Right ventricle myocardium superior (tissue), 1 donor: Measurements from ENCODE around the gene MINDY1. TPM values are rescaled to one million over a fixed set of nuclear protein-coding genes. Genes with fewer than 3 reads are reported as not detected.

ENCODE experiments used
- ATAC-seq: fragments of 200-7000 bp; cut with Tn5 transposase; one replicate; pipeline ENCODE4 v1.9.1; 2020; ENCODE audit warnings: mild to moderate bottlenecking; ENCODE audit not compliant: poor library complexity
- DNase-seq: peaks from one replicate; pipeline ENCODE4 v3.0.0-alpha.2; 2020
- intact Hi-C: fragments of 100-400 bp; cut with DNase I; formaldehyde crosslinking; loops from one replicate; pipeline ENCODE4 v1.11.2; 2022
- total RNA-seq: library from RNA; stranded (reverse); fragmentation: NEBNext Ultra II Directional; extraction: Animal tissue kit (Norgen Biotek cat#: 25700); gene quantifications from one replicate; pipeline ENCODE4 v1.2.1, GENCODE V29; 2021
- donor health status: DM: no; HTN: yes; CAD: no; lungs with severe emphysema.

MINDY1 gene
- total RNA-seq, 1 donor from 2014 or later = 41.6 TPM

DNA sequence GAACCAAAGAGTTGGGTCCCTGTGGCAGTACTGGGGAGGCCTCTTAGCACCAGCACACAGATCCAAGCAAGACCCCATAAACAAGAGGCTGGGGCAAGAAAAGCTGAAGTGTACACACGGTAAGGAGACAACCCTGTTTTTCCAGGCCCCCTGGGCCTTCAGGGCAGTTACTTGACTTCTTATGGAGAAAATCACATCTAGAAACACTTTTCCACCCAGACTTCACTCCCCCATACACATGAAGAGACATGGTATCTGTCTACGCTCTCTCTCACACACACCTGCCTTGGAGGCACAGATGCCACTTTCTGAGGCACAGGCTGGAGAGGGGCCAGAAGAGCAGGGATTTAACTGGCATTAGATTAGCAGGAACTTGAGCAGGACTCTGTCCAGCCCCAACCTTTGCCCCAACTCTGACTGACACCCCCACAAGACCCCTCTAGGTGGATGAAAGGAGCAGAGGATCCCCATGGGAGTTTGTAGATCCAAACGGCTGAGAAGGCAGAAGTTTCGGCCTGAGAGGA lies 34.2 kb downstream of the MINDY1 start:
- intact Hi-C loops = no loop called here
- DNase-seq (no peak), ATAC-seq (no peak)

DNA sequence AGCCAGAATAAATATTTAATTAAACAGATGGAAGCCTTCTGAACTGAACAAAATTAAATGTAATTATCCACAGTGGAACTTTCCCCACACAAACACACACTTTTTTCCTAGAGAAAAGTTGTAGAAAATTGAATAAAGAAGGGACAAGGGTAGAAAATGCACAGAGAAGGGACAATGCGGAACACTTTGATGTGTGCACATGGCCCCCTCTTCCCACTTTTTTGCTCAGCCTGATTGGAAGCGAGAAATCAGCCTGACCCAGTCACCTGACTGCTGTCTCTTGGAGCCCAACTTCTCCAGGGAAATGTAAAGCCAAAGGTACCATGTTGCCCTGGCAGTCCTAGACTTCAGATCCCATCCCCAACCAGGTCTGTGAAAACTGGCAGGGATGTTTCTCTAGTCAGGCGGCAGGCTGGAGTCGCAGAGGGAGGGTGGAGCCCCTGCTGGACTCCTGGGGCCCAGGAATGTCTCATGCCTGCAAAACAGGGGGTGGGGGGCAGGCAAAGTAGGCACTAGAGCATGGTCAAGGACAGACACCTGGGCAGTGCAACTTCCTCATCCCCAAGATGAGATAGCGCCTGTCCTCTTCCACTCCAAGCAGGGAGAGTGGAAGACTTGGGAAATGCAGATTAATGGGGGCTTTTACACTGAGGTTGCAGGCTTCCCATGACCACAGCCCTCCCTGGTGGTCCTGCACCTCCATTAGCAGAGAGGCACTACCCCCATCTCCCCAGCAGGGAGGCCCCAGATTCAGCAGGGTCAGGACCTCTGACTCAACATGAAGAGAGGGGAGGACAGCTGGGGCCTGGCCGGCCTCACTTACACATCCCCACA lies 34.9 kb downstream of the MINDY1 start:
- ATAC-seq (peak; percentile 2), DNase-seq (no peak)
- intact Hi-C loops = no loop called here

DNA sequence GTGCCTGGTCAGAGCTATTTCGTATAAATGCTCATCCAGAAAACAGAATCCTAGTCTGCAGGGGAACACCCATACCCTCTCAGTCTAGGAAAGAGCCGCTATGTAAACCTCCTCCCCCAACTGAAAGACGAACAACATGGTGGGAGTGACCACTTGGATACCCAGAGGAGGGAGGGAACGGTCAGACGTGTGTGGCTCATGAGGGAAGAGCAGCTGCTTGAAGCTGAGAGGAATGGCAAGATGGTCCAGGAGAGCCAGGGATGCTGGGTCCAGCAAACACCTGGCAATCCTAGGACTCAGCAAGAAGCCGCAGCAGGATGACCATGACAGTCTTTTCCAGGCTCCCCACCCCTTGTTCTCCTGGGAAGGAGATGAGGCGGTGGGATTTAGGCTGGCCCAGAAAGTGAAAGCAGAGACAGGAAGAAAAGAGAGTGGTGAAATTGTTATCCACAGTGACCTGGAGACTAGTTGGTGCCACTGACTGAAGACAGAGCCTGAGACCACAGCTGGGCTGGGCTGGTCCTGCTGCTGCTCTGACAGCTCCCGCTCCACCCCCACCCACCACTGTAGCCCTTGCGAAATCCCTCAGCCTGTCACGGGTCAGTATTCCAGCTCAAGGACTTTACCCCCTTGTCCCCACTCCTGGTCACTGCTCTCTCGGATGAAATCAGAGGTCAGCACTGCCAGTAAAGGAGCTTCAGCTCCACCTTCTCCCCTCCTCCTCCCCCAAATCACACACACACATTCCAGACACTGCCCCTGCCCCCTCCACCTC lies 35.7 kb downstream of the MINDY1 start:
- peak; percentile 80 for ATAC-seq
- intact Hi-C loops = no loop called here
- DNase-seq = peak; percentile 89

DNA sequence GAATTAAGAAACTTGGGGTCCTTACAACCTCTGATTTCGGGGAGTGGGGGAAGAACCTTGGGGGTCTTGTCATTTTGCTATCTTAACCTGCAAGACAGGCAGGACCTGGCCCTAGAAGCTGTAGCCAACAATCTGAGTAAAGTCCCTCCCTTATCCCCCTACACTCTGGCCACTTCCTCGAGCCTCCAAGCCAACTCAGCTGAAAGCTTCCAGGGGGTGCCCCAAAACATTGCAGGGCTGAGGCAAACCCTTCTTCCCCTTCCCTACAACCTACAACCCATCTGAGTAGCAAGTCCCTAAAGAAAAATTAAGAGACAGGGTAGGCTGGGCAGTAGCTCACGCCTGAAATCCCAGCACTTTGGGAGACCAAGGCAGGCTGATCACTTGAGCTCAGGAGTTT lies 37.1 kb downstream of the MINDY1 start:
- ATAC-seq = no peak
- DNase-seq = no peak
- intact Hi-C loops = no loop called here

DNA sequence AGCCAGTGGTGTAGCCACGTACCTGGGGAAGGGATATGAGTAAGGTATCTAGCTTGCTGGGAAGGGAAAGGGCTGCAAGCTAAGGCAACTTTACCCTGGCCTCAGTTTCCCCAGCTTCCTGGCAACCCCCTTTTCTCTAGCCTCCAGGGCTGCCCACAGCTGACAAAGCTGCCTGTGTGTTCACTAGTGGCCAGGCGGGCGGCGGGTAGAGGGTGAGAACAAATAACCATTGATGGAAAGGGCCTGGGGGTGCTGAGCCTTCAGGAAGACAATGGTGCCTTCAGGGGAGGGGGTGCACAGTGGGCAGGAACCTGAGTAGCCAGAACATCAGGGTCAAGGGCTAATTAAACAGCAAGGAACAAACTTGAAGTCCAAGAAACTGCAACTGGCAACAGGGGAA lies 38.2 kb downstream of the MINDY1 start:
- DNase-seq (no peak), ATAC-seq (no peak)
- intact Hi-C loops = no loop called here

DNA sequence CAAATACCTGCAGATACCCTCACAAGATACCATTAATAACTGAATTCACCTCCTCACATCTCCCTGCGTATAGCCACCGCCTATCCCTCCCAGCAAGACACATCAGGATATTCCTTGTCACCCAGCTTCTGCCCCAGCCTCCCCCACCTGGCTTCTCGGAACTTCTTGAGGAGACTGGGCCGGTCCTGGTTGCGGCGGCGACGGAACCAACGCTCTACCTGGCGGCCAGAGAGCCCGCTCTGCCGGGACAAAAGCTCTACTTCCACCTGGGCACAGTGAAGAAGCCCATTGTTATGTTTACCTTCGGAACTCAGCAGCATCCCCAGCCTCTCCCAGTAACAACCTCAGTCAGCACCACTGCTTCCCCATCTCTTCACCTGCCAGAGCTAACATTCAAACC lies 38.8 kb downstream of the MINDY1 start:
- DNase-seq = no peak
- intact Hi-C loops = no loop called here
- ATAC-seq = no peak

DNA sequence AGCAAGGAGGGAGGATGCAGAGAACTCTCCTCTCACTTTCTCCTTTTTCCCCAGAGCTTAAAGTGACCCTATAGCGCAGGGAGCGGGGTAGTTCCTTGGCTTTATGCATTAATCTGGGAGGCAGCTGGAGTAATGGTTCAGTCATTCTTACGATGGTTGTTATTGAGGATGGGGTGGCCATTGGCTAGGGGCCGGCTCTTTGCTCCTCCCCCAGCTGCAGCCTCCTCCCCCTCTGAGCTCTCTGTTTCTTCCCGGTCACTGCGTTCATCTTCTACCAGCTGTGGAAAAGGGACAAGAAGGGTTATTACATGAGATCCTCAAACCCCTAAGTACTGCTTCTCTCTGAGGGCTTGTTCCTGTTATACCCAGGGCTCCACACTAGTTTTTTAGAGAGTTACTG lies 40.7 kb downstream of the MINDY1 start:
- intact Hi-C loops = no loop called here
- DNase-seq (no peak), ATAC-seq (no peak)

DNA sequence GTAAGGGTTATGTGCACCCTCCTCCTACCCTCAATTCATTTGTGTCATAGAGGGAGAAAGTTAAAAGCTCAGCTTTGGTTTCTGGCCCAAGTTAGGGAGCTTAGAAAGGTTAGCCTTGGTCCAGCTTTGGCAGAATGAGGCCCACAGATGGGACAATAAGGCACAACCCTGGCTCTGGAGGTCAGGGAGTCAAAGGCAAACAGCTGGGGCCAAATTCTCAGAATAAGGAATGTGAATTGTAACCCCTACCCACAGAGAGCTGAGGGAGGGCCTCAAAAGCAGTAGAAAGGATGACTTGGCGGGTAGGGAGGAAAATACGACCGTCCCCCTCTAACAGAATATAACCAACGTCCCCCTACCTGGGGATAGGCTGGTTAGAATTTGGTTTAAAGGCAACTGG lies 41.1 kb downstream of the MINDY1 start:
- DNase-seq (no peak), ATAC-seq (no peak)
- intact Hi-C loops = no loop called here

DNA sequence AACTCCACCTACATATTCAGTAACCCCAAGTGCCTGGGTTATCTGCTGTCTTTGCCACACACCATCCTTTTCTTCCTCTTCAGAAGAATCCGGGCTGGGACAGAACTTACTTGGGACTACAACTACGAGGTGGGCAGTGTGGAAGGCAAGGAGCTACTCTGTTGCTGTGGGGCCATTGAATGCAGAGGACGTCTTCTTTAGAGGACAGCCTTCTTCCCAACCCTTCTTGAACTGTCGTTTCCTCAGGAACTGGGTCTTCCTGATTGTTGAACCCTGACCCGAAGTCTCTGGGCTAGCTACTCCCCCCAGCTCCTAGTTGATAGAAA lies 42.6 kb downstream of the MINDY1 start:
- ATAC-seq (peak; percentile 6), DNase-seq (no peak)
- intact Hi-C loops = no loop called here

DNA sequence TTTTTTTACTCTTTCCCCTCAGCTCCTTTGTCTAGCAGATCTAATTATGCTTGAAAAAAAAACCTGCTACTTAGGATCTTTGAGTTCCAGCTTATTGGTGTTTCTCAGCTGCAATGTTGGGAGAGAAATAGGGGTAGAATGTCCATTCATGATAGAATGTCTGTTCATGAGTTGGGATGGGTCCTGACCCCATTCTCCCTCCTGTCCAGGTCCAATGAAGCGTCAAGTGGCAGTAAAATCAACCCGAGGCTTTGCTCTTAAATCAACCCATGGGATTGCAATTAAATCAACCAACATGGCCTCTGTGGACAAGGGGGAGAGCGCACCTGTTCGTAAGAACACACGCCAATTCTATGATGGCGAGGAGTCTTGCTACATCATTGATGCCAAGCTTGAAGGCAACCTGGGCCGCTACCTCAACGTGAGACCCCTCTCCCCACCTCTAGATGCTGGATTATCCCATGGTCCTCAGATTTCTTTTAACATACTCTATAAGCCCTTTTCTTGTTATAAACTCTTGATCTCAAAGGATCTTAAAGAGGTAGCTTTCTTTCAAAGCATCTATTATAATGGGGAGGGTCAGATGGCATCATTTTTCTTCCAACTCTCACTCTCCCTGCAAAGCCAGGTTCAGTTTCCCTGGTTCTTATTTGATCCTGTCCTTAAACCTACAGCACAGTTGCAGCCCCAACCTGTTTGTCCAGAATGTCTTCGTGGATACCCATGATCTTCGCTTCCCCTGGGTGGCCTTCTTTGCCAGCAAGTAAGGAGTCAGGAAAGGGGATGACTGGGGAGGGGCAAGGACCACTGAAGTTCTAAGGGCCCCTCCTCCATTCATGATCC lies 43.2 kb downstream of the MINDY1 start:
- intact Hi-C loops = no loop called here
- ATAC-seq = no peak
- DNase-seq = no peak

DNA sequence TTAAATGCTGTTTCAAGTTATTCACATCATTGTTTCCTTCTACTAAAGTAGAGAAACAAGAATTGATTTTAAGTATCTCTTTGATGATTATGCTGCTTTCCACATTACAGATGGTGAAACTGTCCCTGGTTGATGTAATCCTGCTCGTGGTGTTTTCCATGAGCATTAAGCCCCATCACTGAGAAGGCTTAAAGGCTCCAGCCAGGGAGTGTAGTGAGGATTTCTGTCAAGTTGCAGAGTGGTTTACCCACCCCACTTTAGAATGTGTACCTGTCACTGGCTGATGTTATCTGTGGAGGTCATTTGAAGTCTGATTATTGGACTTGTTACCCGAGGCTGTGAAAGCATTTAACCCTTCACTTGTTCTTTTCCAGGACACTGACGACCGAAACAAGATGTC lies 44.9 kb downstream of the MINDY1 start:
- ATAC-seq (no peak), DNase-seq (no peak)
- intact Hi-C loops = no loop called here

DNA sequence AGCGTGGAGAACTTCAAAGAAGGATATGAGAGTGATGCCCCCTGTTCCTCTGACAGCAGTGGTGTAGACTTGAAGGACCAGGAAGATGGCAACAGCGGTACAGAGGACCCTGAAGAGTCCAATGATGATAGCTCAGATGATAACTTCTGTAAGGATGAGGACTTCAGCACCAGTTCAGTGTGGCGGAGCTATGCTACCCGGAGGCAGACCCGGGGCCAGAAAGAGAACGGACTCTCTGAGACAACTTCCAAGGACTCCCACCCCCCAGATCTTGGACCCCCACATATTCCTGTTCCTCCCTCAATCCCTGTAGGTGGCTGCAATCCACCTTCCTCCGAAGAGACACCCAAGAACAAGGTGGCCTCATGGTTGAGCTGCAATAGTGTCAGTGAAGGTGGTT lies 46.1 kb downstream of the MINDY1 start:
- no peak for DNase-seq
- intact Hi-C loops = no loop called here
- no peak for ATAC-seq

DNA sequence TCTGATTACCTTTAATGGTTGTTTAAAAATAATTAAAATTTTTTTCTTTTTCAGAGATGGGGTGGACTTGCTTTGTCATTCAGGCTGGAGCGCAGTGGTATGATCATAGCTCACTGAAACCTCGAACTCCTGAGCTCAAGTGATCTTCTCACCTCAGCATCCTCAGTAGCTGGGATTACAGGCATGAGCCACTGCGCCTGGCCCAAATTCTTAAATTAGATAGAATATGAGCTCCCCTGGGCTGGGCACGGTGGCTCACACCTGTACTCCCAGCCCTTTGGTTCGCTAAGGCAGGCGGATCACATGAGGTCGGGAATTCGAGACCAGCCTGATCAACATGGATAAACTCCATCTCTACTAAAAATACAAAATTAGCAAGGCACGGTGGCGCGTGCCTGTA lies 49.0 kb downstream of the MINDY1 start:
- ATAC-seq (no peak), DNase-seq (no peak)
- intact Hi-C loops = no loop called here

DNA sequence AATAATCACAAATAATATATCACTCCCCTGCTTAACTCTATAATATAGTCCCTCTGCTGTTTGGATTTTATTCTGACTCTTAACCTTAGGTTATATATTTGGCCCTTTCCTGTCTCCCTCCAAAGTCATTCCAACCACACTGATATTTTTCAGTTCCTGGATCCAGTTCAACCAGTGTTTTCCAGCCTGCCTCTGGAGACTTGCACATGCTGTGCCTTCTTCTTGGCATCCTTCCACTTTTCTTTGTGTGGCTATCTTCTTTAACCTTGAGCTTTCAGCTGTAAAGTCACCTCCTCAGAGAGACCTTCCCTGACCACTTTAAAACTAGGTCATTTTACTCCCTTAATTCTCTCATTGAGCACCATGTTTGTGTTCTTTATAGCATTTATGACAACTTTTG lies 51.4 kb downstream of the MINDY1 start:
- DNase-seq (no peak), ATAC-seq (no peak)
- intact Hi-C loops = no loop called here

DNA sequence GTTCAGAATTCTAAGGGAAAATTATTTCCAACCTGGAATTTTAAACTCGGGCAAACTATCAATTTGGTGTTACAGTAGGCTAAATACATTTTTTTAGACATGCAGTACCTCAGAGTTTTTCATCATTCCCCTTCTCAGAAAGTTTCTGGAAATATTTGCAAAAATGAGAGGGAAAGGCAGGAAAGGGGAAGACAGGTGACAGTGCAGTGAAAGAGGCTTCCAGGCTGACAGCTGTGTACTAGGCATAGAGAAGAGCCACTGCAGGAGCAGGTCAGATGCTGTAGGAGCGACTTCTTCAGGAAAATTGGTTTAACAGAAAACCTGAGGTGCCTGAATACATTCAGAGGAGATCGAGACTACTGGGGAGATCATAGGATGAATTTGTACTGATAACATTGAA lies 52.0 kb downstream of the MINDY1 start:
- DNase-seq (no peak), ATAC-seq (no peak)
- intact Hi-C loops = no loop called here

Other genes starting within 250 kb of the MINDY1 start
- 34.9 TPM for gene CTSS, start 241.1 kb downstream of the MINDY1 start, total RNA-seq
- gene CTSK, start 198.6 kb downstream of the MINDY1 start, total RNA-seq = 4.9 TPM
- gene ARNT, start 130.3 kb downstream of the MINDY1 start, total RNA-seq = 26.2 TPM
- gene CTXND2, start 119.8 kb downstream of the MINDY1 start, total RNA-seq = not detected
- gene SETDB1, start 80.5 kb downstream of the MINDY1 start, total RNA-seq = 15.7 TPM
- 82.5 TPM for gene CERS2, start 32.1 kb downstream of the MINDY1 start, total RNA-seq
- gene ANXA9, start 24.6 kb downstream of the MINDY1 start, total RNA-seq = not detected
- 41.3 TPM for gene PRUNE1, start 1.5 kb upstream of the MINDY1 start, total RNA-seq
- 0.43 TPM for gene BNIPL, start 29.7 kb upstream of the MINDY1 start, total RNA-seq
- gene C1orf56, start 40.8 kb upstream of the MINDY1 start, total RNA-seq = 7.3 TPM
- gene CDC42SE1, start 52.7 kb upstream of the MINDY1 start, total RNA-seq = 24.3 TPM
- gene MLLT11, start 53.5 kb upstream of the MINDY1 start, total RNA-seq = 2.9 TPM
- 9.5 TPM for gene GABPB2, start 63.9 kb upstream of the MINDY1 start, total RNA-seq
- gene SEMA6C, start 139.7 kb upstream of the MINDY1 start, total RNA-seq = 56.6 TPM
- gene TNFAIP8L2, start 149.7 kb upstream of the MINDY1 start, total RNA-seq = 1.5 TPM
- 10.7 TPM for gene LYSMD1, start 159.0 kb upstream of the MINDY1 start, total RNA-seq
- gene SCNM1, start 159.2 kb upstream of the MINDY1 start, total RNA-seq = 17.5 TPM
- gene TMOD4, start 169.1 kb upstream of the MINDY1 start, total RNA-seq = not detected
- gene VPS72, start 183.3 kb upstream of the MINDY1 start, total RNA-seq = 37.5 TPM
- gene PIP5K1A, start 191.7 kb upstream of the MINDY1 start, total RNA-seq = 33.5 TPM
- 138 TPM for gene PSMD4, start 247.8 kb upstream of the MINDY1 start, total RNA-seq